ENCODE data around the gene HLA-DRB1.
"Not testable (repeated sequence)": the region's sequence is repeated elsewhere in the genome, so short reads cannot be mapped to it uniquely, and the experiment has no call there.

Gene HLA-DRB1

DNA sequence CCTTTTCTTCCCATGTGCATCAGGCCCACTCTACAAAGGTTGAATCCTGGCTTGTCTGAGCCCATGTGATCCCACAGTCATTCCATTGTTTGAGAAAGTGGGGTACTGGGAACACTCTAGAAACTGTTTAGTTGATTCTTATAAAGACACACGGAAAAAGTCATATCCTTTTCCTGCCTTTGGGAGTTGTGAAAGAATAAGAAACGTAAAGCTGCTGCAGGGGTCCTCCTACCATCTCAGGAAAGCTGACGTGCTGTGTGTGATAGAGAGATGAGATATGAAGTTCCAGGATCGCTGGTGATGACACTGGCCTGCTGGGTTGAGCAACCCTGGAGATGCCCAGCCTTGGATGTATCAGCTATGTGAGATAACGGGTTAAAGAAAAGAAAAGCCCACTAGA lies 38.2 kb downstream of the HLA-DRB1 start:
- no peaks in the 10 kb centered on the region for H3K9me3 ChIP-seq (ENCODE audit: low read length)
- no peaks in the 10 kb centered on the region for H3K4me1 ChIP-seq (ENCODE audit: insufficient read depth, low read length)
- H3K27me3 ChIP-seq (ENCODE audit: control insufficient read depth in 1 of 2, insufficient read depth in 2 of 2, low read length in 2 of 2), result no peaks in the 10 kb centered on the region
- H3K36me3 ChIP-seq (ENCODE audit: insufficient read depth, low read length), result no peaks in the 10 kb centered on the region
- H3K9ac ChIP-seq (ENCODE audit: low read length), result no peak overlapping the region
- no peak overlapping the region for H3K4me3 ChIP-seq (ENCODE audit: low read depth in 1 of 2, low read length in 2 of 2)
- no peak overlapping the region for H3K27ac ChIP-seq (ENCODE audit: low read depth, low read length)

DNA sequence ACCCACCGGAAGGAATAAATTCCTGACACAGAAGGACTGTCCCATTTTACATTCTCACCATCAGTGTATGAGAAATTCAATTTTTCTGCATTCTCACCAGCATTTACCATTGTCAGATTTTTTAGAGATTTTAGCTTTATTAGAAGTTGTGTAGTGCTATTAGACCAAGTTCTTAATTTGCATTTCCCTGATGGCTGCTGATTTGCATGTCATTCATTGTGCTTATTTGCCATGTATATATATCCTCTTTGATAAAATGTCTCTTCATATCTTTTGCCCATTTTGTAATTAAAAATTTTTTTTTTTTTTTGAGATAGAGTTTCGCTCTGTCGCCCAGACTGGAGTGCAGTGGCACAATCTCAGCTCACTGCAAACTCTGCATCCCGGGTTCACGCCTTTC lies 49.8 kb downstream of the HLA-DRB1 start:
- Histone ChIP-seq H3K4me1 (ENCODE audit: insufficient read depth, low read length) (no peaks in the 10 kb centered on the region), H3K36me3 (ENCODE audit: insufficient read depth, low read length) (no peaks in the 10 kb centered on the region), H3K27me3 (ENCODE audit: control insufficient read depth in 1 of 2, insufficient read depth in 2 of 2, low read length in 2 of 2) (no peaks in the 10 kb centered on the region), H3K27ac (ENCODE audit: low read depth, low read length) (no peak overlapping the region), H3K9me3 (ENCODE audit: low read length) (no peaks in the 10 kb centered on the region), H3K4me3 (ENCODE audit: low read depth in 1 of 2, low read length in 2 of 2) (no peak overlapping the region), H3K9ac (ENCODE audit: low read length) (no peak overlapping the region)

DNA sequence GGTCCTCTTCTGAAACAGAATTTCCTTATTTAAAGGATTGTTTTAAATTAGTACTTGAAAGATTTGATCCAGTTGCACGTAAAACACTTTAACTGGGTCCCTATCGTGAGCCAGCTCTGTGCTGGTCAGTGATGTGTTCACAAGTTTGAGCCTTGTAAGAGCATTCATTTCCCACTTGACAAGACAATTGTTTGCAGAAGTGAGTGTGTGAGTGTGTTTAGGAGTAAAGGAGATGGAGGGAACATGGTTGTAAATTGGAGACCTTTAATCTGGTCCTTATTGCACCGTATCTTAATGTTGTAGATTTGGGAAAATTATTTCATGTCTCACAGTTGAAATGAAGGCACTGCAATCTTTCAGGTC lies 59.2 kb downstream of the HLA-DRB1 start:
- not testable (repeated sequence) for H3K9ac ChIP-seq (ENCODE audit: low read length); H3K27me3 ChIP-seq (ENCODE audit: control insufficient read depth in 1 of 2, insufficient read depth in 2 of 2, low read length in 2 of 2); H3K4me3 ChIP-seq (ENCODE audit: low read depth in 1 of 2, low read length in 2 of 2); H3K4me1 ChIP-seq (ENCODE audit: insufficient read depth, low read length); H3K36me3 ChIP-seq (ENCODE audit: insufficient read depth, low read length); H3K27ac ChIP-seq (ENCODE audit: low read depth, low read length); H3K9me3 ChIP-seq (ENCODE audit: low read length)

DNA sequence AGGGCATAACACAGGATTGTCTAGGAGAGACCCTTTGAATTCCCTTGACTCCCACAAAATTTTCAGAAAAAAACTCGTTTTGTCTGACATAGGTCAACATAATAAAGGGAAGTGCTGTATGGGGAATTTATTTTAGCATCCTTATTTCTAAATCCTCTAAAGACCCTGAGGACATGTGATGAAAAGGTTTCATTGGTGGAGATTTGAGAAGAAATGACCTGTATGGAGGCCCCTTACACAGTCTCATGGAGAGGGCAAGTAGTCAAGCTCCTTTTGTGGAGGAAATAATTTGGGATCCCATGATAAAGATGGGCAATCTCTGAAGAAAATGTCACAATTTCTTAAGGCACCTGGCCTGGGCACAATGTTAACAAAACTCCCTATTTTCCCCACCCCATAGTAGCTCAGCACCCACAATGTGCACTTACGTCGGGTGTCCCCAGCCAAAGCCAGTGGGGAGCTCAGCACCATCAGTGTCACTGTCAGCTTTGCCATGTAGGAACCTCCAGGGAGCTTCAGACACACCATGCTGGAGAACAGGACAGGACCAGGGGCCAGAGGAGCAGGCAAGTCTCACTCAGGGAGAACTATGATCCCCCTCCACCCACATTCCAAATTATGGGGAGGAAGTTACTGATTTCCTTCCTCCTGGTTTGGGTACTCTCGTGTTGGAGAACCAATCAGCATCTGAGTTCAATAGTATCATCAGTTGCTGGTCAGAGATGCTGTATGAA lies 59.8 kb downstream of the HLA-DRB1 start, which contains the start of gene HLA-DRB5:
TSS of gene HLA-DRB5 (minus strand) at position 591 of the 734 bp plus-strand sequence. CDS start at position 528, 63 bp downstream.
- no peaks in the 10 kb centered on the region for H3K4me1 ChIP-seq (ENCODE audit: insufficient read depth, low read length)
- H3K36me3 ChIP-seq (ENCODE audit: insufficient read depth, low read length), result no peaks in the 10 kb centered on the region
- no peaks in the 10 kb centered on the region for H3K27me3 ChIP-seq (ENCODE audit: control insufficient read depth in 1 of 2, insufficient read depth in 2 of 2, low read length in 2 of 2)
- H3K27ac ChIP-seq (ENCODE audit: low read depth, low read length), result no peak within 1 kb of the TSS
- no peak within 1 kb of the TSS for H3K4me3 ChIP-seq (ENCODE audit: low read depth in 1 of 2, low read length in 2 of 2)
- no peaks in the 10 kb centered on the region for H3K9me3 ChIP-seq (ENCODE audit: low read length)
- H3K9ac ChIP-seq (ENCODE audit: low read length), result no peak within 1 kb of the TSS

Measured in muscle layer of colon (tissue), 2 donors.